Bronchial epithelial cell (primary cell): ENCODE results near the gene ARHGAP19. TPM values are rescaled to one million over a fixed set of nuclear protein-coding genes. Genes with fewer than 3 reads are reported as not detected.

Source experiments
- DNase-seq: peaks from one replicate; pipeline ENCODE4 v3.0.0-alpha.2; 2010; ENCODE audit warnings: low read depth
- FAIRE-seq: peaks from 2 replicates; lab custom pipeline; 2011; peaks lifted over from hg19 to GRCh38; lab: Jason Lieb, UNC
- H3K27me3 ChIP-seq: 2 replicates; pipeline ENCODE4 v1.5.1; 2011; ENCODE audit warnings: low read length; ENCODE audit not compliant: control insufficient read depth, insufficient read depth
- H3K36me3 ChIP-seq: 2 replicates; pipeline ENCODE4 v1.5.1; 2011; ENCODE audit warnings: low read length; ENCODE audit not compliant: control insufficient read depth, insufficient read depth
- H3K4me3 ChIP-seq: 2 replicates; pipeline ENCODE4 v1.5.1; 2011; ENCODE audit warnings: mild to moderate bottlenecking, low read depth, low read length, control low read depth
- CTCF ChIP-seq: IDR thresholded peaks from 2 replicates; pipeline ENCODE4 v1.5.1; 2011; ENCODE audit warnings: mild to moderate bottlenecking, moderate library complexity, low read length, control low read depth, inconsistent platforms; ENCODE audit not compliant: insufficient read depth, severe bottlenecking
- total RNA-seq: library from RNA; depleted of rRNA; stranded (reverse); fragments of >200 nt; gene quantifications from 2 replicates; pipeline ENCODE4 v1.2.1, GENCODE V29; 2014

Gene ARHGAP19
- total RNA-seq, 1 donor from 2014 or later, result 4.7 TPM

- no peak for TF ChIP-seq CTCF
- DNase-seq (peak; percentile 89), FAIRE-seq (no peak)
Observed at GRCh38 chr10:97279121-97279815, 13.2 kb downstream of the ARHGAP19 start.

GRCh38 chr10:97278491-97278989 is 13.9 kb downstream of the ARHGAP19 start:
- peak; percentile 74 for DNase-seq
- Histone ChIP-seq H3K27me3 (no peaks in the 10 kb centered on the region), H3K36me3 (no peaks in the 10 kb centered on the region), H3K4me3 (no peak overlapping the region)
- FAIRE-seq, result no peak
- TF ChIP-seq CTCF, result peak; percentile 30

More at GRCh38 chr10:97279121-97279815, 13.2 kb downstream of the ARHGAP19 start:
- H3K27me3 ChIP-seq, result no peaks in the 10 kb centered on the region
- no peak overlapping the region for H3K4me3 ChIP-seq
- no peaks in the 10 kb centered on the region for H3K36me3 ChIP-seq

GRCh38 chr10:97277551-97277950 is 14.9 kb downstream of the ARHGAP19 start:
- Histone ChIP-seq H3K27me3 (no peaks in the 10 kb centered on the region), H3K4me3 (no peak overlapping the region), H3K36me3 (no peaks in the 10 kb centered on the region)
- TF ChIP-seq CTCF, result no peak
- FAIRE-seq (no peak), DNase-seq (no peak)

GRCh38 chr10:97274828-97275227 is 17.6 kb downstream of the ARHGAP19 start:
- no peak for DNase-seq
- H3K27me3 ChIP-seq, result no peaks in the 10 kb centered on the region
- TF ChIP-seq CTCF, result no peak
- H3K4me3 ChIP-seq, result no peak overlapping the region
- no peak for FAIRE-seq
- no peaks in the 10 kb centered on the region for H3K36me3 ChIP-seq

- FAIRE-seq, result no peak
Observed at GRCh38 chr10:97273700-97274099, 18.7 kb downstream of the ARHGAP19 start.

More at GRCh38 chr10:97273700-97274099, 18.7 kb downstream of the ARHGAP19 start:
- H3K36me3 ChIP-seq, result no peaks in the 10 kb centered on the region
- no peak for DNase-seq
- no peaks in the 10 kb centered on the region for H3K27me3 ChIP-seq
- no peak for TF ChIP-seq CTCF
- H3K4me3 ChIP-seq, result no peak overlapping the region
